ENCODE measurements around the gene FSTL5.
A peak's percentile ranks its signal among the peaks of the same experiment; 100 is the strongest.

Gene FSTL5

GRCh38 chr4:161991811-161992210 lies 172.0 kb downstream of the FSTL5 start:
- no peak overlapping the region for H3K27ac ChIP-seq
- TF ChIP-seq, protein P1, sequence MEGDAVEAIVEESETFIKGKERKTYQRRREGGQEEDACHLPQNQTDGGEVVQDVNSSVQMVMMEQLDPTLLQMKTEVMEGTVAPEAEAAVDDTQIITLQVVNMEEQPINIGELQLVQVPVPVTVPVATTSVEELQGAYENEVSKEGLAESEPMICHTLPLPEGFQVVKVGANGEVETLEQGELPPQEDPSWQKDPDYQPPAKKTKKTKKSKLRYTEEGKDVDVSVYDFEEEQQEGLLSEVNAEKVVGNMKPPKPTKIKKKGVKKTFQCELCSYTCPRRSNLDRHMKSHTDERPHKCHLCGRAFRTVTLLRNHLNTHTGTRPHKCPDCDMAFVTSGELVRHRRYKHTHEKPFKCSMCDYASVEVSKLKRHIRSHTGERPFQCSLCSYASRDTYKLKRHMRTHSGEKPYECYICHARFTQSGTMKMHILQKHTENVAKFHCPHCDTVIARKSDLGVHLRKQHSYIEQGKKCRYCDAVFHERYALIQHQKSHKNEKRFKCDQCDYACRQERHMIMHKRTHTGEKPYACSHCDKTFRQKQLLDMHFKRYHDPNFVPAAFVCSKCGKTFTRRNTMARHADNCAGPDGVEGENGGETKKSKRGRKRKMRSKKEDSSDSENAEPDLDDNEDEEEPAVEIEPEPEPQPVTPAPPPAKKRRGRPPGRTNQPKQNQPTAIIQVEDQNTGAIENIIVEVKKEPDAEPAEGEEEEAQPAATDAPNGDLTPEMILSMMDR (IDR thresholded peaks at IDR 0.05), result no peak
- TF ChIP-seq ZFX (IDR thresholded peaks at IDR 0.05; ENCODE audit: borderline replicate concordance), result no peak

DNA sequence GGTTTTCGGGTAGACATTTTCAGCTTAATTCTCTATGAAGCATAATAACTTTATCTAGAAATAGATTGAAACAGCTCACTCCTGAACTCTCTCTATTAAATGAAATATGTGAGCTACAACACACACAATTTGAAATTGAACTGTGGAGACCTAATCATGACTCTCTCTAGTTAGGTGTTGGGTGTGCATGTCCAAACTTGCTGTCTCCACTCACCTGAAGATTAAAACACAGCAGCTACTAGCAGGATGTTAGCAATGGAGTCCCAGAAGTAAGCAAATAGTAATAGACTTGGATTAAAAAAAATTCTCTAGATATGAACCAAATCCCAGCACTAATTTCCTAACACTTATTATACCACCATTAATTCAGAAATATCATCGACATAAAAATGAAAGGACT lies 173.1 kb downstream of the FSTL5 start:
- no peak overlapping the region for H3K27ac ChIP-seq
- TF ChIP-seq, protein P1 (IDR thresholded peaks at IDR 0.05), result no peak
- no peak for TF ChIP-seq ZFX (IDR thresholded peaks at IDR 0.05; ENCODE audit: borderline replicate concordance)

- TF ChIP-seq ZFX (IDR thresholded peaks at IDR 0.05; ENCODE audit: borderline replicate concordance), result no peak
- TF ChIP-seq, protein P1 (IDR thresholded peaks at IDR 0.05), result no peak
- no peak overlapping the region for H3K27ac ChIP-seq
These were observed 174.9 kb downstream of the FSTL5 start for GRCh38 chr4:161988946-161989345.

DNA sequence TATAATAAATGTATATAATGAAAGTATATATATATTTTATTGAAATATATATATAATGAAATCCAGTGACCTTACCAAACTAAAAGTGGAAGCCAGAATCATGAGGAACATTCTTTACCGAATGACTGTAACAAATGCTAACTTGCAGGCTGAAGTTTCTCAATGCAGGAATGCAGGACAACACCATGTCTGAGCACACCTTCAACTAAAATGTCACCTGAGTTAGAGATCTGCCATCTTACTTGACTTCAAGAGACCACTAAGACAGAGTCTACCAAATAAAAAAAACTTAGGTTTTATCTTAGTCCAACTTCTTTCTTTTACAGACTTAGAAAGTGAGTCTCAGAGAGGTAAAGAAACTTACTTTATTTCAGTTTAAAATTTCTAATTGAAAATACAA lies 176.2 kb downstream of the FSTL5 start:
- no peak overlapping the region for H3K27ac ChIP-seq
- TF ChIP-seq ZFX (IDR thresholded peaks at IDR 0.05; ENCODE audit: borderline replicate concordance), result no peak
- TF ChIP-seq, protein P1 (IDR thresholded peaks at IDR 0.05), result no peak

DNA sequence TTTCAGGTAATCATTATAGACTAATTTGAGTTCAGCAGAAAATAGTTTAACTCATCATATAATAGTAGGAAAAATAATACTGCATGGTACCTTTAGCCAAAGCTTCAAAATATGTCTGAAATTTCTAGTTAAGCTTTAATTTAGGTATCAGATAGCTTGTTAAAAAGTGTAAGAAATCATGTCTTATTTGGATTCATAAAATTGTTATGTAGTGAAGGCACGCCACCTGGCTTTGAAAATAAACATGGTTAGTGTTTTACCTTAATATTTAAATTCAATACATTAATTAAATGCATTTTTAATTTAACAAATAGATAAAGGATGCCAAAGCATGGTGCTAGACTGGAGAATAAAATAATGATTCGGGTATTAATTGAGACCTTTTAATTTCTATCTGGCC lies 211.4 kb downstream of the FSTL5 start:
- TF ChIP-seq, protein P1 (IDR thresholded peaks at IDR 0.05), result peak; percentile 32
- no peak for TF ChIP-seq ZFX (IDR thresholded peaks at IDR 0.05; ENCODE audit: borderline replicate concordance)
- no peak overlapping the region for H3K27ac ChIP-seq

GRCh38 chr4:161949946-161950725 lies 213.7 kb downstream of the FSTL5 start:
- no peak overlapping the region for H3K27ac ChIP-seq
- TF ChIP-seq, protein P1 (IDR thresholded peaks at IDR 0.05), result no peak
- no peak for TF ChIP-seq ZFX (IDR thresholded peaks at IDR 0.05; ENCODE audit: borderline replicate concordance)

DNA sequence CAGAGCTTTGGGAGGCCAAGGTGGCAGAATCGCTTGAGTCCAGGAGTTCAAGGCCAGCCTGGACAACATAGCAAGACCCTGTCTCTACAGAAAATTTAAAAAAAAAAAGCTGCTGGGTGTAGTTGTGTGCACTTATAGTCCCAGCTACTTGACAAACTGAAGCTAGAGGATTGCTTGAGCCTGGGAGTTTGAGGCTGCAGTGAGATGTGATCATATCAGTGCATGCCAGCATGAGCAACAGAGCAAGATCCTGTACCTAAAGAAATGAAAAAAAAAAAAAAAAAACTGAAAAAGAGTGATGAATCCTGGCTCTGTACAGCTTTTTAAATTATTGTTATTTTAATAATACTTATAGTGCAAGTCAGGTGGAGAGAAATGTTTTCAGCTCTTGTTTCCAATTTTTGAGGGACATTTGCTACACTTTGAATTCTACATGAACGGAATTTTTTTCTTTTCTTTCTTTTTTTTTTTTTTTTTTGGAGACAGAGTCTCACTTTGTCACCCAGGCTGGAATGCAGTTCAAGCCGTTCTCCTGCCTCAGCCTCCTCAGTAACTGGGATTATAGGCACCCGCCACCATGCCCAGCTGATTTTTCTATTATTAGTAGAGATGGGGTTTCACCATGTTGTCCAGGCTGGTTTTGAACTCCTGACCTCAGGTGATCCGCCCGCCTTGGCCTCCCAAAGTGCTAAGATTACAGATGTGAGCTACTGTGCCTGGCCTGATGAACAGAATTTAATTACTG lies 215.6 kb downstream of the FSTL5 start:
- no peak overlapping the region for H3K27ac ChIP-seq
- TF ChIP-seq, protein P1 (IDR thresholded peaks at IDR 0.05), result no peak
- no peak for TF ChIP-seq ZFX (IDR thresholded peaks at IDR 0.05; ENCODE audit: borderline replicate concordance)
